ENCODE measurements around the gene GEMIN4. TPM values are rescaled to one million over a fixed set of nuclear protein-coding genes. Genes with fewer than 3 reads are reported as not detected.

GEMIN4 gene
- total and polyA plus RNA-seq, 10 of the 15 experiments (the other 5 are each of a cell fraction or from before 2014, with no cell fraction given): 2.4 to 55.6 (median 34.5) TPM

DNA sequence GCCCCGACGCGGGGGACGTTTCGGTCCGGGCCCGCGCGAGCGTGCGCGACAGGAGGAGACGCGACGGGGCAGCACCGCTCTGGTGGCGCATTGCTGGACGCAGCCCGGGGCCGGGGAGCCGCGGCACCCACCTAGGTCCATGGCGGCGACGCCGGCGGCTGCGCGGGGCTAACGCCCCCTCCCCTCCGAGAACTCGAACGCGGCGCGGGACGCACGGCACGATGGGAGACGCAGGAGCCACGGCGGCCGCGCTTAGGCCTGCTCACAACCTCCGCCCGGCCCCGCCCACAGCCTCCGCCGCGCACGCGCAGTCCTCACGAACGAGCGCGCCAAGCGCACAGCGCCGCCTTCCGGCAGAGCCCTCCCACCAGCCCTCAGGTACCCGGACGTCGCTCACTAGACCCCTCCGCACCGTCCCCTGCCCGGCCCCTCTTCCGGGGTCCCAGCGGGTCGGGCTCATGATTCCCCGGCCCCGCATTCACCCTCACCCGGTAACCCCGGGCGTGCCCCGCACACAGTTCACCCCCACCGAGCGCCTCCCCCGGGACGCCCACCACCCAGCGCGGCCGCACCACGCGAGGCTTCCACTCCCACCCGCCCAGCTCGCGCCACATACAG lies at the start of gene GEMIN4 (continued):
- TF ChIP-seq YBX1 (IDR thresholded peaks at IDR 0.05) (no peak), ETV6 (conservative IDR thresholded peaks at IDR 0.05 in 1 of 2, IDR thresholded peaks at IDR 0.05 in 1 of 2; ENCODE audit: borderline replicate concordance in 1 of 2, low read depth in 1 of 2) (no peak), EGR1 (IDR thresholded peaks at IDR 0.05; ENCODE audit: borderline replicate concordance in 1 of 2, low read depth in 2 of 2, low read length in 2 of 2) (peak; percentile 24 to 43; a peak in 2 of 3 replicates), HCFC1 (IDR thresholded peaks at IDR 0.05; ENCODE audit: low read length) (peak; percentile 34; the same call in 1 of the 2 replicates), NFYB (IDR thresholded peaks at IDR 0.05; ENCODE audit: insufficient read depth, low read depth, low read length) (no peak), CHD4 (IDR thresholded peaks at IDR 0.05) (no peak), NRF1 (conservative IDR thresholded peaks at IDR 0.05; ENCODE audit: low read depth, low read length) (peak; percentile 65), EP300 (IDR thresholded peaks at IDR 0.05; ENCODE audit: borderline replicate concordance in 1 of 2, control insufficient read depth in 1 of 2, low read depth in 2 of 2, low read length in 2 of 2) (no peak), ZSCAN29 (IDR thresholded peaks at IDR 0.05) (no peak), SMARCA5 (IDR thresholded peaks at IDR 0.05) (peak; percentile 68; the same call in 1 of the 2 replicates), YY1 (IDR thresholded peaks at IDR 0.05; ENCODE audit: low read depth, low read length) (no peak; the same call in 1 of the 2 replicates)
- TF ChIP-seq, protein P1, sequence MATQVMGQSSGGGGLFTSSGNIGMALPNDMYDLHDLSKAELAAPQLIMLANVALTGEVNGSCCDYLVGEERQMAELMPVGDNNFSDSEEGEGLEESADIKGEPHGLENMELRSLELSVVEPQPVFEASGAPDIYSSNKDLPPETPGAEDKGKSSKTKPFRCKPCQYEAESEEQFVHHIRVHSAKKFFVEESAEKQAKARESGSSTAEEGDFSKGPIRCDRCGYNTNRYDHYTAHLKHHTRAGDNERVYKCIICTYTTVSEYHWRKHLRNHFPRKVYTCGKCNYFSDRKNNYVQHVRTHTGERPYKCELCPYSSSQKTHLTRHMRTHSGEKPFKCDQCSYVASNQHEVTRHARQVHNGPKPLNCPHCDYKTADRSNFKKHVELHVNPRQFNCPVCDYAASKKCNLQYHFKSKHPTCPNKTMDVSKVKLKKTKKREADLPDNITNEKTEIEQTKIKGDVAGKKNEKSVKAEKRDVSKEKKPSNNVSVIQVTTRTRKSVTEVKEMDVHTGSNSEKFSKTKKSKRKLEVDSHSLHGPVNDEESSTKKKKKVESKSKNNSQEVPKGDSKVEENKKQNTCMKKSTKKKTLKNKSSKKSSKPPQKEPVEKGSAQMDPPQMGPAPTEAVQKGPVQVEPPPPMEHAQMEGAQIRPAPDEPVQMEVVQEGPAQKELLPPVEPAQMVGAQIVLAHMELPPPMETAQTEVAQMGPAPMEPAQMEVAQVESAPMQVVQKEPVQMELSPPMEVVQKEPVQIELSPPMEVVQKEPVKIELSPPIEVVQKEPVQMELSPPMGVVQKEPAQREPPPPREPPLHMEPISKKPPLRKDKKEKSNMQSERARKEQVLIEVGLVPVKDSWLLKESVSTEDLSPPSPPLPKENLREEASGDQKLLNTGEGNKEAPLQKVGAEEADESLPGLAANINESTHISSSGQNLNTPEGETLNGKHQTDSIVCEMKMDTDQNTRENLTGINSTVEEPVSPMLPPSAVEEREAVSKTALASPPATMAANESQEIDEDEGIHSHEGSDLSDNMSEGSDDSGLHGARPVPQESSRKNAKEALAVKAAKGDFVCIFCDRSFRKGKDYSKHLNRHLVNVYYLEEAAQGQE (IDR thresholded peaks at IDR 0.05; ENCODE audit: low read depth, low read length): no peak
- TF ChIP-seq, protein P2, sequence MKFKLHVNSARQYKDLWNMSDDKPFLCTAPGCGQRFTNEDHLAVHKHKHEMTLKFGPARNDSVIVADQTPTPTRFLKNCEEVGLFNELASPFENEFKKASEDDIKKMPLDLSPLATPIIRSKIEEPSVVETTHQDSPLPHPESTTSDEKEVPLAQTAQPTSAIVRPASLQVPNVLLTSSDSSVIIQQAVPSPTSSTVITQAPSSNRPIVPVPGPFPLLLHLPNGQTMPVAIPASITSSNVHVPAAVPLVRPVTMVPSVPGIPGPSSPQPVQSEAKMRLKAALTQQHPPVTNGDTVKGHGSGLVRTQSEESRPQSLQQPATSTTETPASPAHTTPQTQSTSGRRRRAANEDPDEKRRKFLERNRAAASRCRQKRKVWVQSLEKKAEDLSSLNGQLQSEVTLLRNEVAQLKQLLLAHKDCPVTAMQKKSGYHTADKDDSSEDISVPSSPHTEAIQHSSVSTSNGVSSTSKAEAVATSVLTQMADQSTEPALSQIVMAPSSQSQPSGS (IDR thresholded peaks at IDR 0.05; ENCODE audit: low read length): no peak
- TF ChIP-seq, protein P3, sequence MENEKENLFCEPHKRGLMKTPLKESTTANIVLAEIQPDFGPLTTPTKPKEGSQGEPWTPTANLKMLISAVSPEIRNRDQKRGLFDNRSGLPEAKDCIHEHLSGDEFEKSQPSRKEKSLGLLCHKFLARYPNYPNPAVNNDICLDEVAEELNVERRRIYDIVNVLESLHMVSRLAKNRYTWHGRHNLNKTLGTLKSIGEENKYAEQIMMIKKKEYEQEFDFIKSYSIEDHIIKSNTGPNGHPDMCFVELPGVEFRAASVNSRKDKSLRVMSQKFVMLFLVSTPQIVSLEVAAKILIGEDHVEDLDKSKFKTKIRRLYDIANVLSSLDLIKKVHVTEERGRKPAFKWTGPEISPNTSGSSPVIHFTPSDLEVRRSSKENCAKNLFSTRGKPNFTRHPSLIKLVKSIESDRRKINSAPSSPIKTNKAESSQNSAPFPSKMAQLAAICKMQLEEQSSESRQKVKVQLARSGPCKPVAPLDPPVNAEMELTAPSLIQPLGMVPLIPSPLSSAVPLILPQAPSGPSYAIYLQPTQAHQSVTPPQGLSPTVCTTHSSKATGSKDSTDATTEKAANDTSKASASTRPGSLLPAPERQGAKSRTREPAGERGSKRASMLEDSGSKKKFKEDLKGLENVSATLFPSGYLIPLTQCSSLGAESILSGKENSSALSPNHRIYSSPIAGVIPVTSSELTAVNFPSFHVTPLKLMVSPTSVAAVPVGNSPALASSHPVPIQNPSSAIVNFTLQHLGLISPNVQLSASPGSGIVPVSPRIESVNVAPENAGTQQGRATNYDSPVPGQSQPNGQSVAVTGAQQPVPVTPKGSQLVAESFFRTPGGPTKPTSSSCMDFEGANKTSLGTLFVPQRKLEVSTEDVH (IDR thresholded peaks at IDR 0.05; ENCODE audit: low read depth, partially characterized antibody): no peak
- TF ChIP-seq, protein P4, sequence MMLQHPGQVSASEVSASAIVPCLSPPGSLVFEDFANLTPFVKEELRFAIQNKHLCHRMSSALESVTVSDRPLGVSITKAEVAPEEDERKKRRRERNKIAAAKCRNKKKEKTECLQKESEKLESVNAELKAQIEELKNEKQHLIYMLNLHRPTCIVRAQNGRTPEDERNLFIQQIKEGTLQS (IDR thresholded peaks at IDR 0.05; ENCODE audit: borderline replicate concordance, extremely low read depth, low read depth, low read length): no peak
- TF ChIP-seq, protein P5, sequence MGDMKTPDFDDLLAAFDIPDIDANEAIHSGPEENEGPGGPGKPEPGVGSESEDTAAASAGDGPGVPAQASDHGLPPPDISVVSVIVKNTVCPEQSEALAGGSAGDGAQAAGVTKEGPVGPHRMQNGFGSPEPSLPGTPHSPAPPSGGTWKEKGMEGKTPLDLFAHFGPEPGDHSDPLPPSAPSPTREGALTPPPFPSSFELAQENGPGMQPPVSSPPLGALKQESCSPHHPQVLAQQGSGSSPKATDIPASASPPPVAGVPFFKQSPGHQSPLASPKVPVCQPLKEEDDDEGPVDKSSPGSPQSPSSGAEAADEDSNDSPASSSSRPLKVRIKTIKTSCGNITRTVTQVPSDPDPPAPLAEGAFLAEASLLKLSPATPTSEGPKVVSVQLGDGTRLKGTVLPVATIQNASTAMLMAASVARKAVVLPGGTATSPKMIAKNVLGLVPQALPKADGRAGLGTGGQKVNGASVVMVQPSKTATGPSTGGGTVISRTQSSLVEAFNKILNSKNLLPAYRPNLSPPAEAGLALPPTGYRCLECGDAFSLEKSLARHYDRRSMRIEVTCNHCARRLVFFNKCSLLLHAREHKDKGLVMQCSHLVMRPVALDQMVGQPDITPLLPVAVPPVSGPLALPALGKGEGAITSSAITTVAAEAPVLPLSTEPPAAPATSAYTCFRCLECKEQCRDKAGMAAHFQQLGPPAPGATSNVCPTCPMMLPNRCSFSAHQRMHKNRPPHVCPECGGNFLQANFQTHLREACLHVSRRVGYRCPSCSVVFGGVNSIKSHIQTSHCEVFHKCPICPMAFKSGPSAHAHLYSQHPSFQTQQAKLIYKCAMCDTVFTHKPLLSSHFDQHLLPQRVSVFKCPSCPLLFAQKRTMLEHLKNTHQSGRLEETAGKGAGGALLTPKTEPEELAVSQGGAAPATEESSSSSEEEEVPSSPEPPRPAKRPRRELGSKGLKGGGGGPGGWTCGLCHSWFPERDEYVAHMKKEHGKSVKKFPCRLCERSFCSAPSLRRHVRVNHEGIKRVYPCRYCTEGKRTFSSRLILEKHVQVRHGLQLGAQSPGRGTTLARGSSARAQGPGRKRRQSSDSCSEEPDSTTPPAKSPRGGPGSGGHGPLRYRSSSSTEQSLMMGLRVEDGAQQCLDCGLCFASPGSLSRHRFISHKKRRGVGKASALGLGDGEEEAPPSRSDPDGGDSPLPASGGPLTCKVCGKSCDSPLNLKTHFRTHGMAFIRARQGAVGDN (IDR thresholded peaks at IDR 0.05): peak; percentile 83; the same call in 1 of the 2 replicates
